HUES6 (cell line): ENCODE results near the gene TRMT13.
A peak's percentile ranks its signal among the peaks of the same experiment; 100 is the strongest.
"Not testable (repeated sequence)": the region's sequence is repeated elsewhere in the genome, so short reads cannot be mapped to it uniquely, and the experiment has no call there.

ENCODE experiments used
- H3K27ac ChIP-seq: 2 replicates; pipeline ENCODE4 v1.7.0; 2013; ENCODE audit warnings: low read depth, mild to moderate bottlenecking, low read length, inconsistent platforms
- H3K27me3 ChIP-seq: 2 replicates; pipeline ENCODE4 v1.6.1; 2013; ENCODE audit warnings: low read length; ENCODE audit not compliant: control insufficient read depth, insufficient read depth
- H3K36me3 ChIP-seq: 2 replicates; pipeline ENCODE4 v1.6.1; 2013; ENCODE audit warnings: low read length; ENCODE audit not compliant: control insufficient read depth, insufficient read depth
- H3K4me1 ChIP-seq: 2 replicates; pipeline ENCODE4 v1.6.1; 2013; ENCODE audit warnings: low read length; ENCODE audit not compliant: control insufficient read depth, insufficient read depth
- H3K4me3 ChIP-seq: 2 replicates; pipeline ENCODE4 v1.5.1; 2013; ENCODE audit warnings: low read depth, low read length
- H3K9ac ChIP-seq: one replicate; pipeline ENCODE4 v1.6.1; 2013; ENCODE audit warnings: mild to moderate bottlenecking, low read length
- H3K9me3 ChIP-seq: 2 replicates; pipeline ENCODE4 v1.6.1; 2013; ENCODE audit warnings: low read depth, low read length; ENCODE audit not compliant: control insufficient read depth, insufficient read depth

The TRMT13 gene

DNA sequence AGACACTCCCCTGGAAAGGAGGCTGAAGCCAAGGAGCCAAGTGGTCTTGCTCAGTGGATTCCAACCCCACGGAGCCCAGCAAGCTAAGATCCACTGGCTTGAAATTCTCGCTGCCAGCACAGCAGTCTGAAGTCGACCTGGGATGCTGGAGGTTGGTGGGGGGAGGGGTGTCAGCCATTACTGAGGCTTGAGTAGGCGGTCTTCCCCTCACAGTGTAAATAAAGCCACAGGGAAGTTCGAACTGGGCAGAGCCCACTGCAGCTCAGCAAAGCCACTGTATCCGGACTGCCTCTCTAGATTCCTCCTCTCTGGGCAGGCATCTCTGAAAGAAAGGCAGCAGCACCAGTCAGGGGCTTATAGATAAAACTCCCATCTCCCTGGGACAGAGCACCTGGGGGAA is 67.1 kb downstream of the TRMT13 start:
- H3K36me3 ChIP-seq = peaks cover 36% of the 10 kb centered on the region
- H3K27me3 ChIP-seq, H3K9me3 ChIP-seq, H3K4me1 ChIP-seq, H3K4me3 ChIP-seq: not testable (repeated sequence)
- H3K9ac ChIP-seq = peak overlapping the region; percentile 49
- H3K27ac ChIP-seq = 0 out of 2 replicates have a peak overlapping the region, but pooled peaks have one; percentile 3
